Measurements from ENCODE around the gene HELLS.
"Not testable (repeated sequence)": the region's sequence is repeated elsewhere in the genome, so short reads cannot be mapped to it uniquely, and the experiment has no call there.

Gene HELLS

DNA sequence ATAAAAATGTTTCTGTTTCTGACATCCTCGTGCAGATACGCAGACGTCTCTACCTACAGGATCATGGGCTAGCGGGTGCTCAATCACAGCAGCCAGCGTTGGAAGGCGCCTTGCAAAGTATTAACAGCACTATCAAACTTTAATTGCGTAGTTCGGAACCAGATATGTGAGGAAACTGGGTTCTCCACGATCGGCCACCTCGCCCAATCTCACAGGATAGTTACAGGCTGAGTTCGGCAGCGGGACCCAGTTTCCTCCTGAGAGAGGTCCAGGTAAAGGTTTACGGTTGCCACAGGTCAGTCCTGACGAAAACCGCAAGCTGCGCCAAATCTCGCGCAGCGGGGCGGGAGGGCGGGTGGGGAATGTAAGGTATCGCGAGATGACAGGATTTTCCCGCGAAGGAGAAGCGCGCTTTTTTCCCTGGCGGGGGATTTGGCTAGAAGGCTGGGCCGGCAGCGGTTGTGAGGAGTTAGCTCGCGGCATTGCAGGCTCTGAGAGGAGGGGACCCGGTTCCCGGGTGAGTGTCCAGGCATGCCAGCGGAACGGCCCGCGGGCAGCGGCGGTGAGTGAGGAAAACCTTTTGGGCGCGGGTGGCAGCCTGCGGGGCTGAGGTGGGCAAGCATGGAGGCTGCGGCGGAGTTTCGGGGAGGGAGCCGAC, at the start of gene HELLS:
TSS of gene HELLS (plus strand) at position 398 of the 658 bp plus-strand sequence. CDS start at position 532, 134 bp downstream.
- peak; percentile 92 for DNase-seq (ENCODE audit: low read depth, low spot score)

DNA sequence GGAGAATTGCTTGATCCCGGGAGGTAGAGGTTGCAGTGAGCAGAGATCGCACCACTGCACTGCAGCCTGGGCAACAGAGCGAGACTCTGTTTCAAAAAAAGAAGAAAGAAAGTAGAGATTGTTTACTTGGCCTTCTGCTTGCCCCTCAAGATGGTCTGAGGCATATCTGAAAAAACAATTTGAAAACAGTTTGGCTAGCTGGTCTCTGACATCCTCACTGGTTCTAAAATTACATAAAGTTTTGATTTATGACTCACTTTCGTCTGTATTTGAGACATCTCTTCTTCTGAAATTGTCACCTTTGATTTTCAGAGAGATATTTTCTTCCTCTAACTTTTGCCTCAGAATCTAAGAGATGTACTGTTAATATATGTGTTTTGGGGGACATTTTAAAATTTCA, 49.6 kb upstream of the HELLS start:
- DNase-seq (ENCODE audit: low read depth, low spot score), result no peak

DNA sequence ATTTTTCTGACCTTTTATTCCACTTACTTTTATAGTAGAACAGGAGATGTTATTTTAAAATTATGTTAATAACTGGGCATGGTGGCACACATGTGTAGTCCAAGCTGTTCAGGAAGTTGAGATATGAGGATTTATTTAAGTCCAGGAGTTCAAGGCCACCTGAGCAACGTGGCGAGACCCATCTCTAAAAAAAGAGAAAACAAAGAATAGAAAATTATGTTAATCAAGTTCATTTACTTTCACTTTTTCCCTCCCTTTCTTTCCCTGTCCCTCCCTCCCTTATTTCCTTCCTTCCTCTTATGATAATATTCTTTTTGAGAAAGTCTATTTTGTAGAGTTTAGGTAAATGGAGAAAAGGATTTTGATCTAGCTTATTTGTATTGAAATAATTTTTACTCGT, 48.9 kb upstream of the HELLS start:
- DNase-seq (ENCODE audit: low read depth, low spot score), result no peak

GRCh38 chr10:94500063-94500462, 45.5 kb upstream of the HELLS start:
- DNase-seq (ENCODE audit: low read depth, low spot score), result no peak

GRCh38 chr10:94521276-94522250, 24.0 kb upstream of the HELLS start:
- DNase-seq (ENCODE audit: low read depth, low spot score), result no peak

GRCh38 chr10:94524146-94524545, 21.4 kb upstream of the HELLS start:
- no peak for DNase-seq (ENCODE audit: low read depth, low spot score)

GRCh38 chr10:94524711-94525110, 20.9 kb upstream of the HELLS start:
- no peak for DNase-seq (ENCODE audit: low read depth, low spot score)

GRCh38 chr10:94531550-94531949, 14.0 kb upstream of the HELLS start:
- DNase-seq (ENCODE audit: low read depth, low spot score), result not testable (repeated sequence)

- DNase-seq (ENCODE audit: low read depth, low spot score), result no peak
Measured at GRCh38 chr10:94533027-94533426, 12.6 kb upstream of the HELLS start.

DNA sequence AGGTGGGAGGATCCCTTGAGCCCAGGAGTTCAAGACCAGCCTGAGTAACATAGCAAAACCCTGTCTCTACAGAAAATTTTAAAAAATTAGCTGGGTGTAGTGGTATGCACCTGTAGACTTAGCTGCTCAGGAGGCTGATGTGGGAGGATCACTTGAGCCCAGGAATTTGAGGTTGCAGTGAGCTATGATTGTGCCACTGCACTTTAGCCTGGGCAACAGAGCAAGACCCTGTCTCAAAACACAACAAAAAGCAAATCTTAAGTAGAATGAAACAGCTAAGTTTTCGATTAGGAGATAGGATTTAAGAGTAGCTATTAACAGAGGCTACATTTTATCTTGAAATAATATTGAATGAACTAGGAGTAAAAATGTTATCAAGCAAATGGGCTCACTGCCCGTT, 3.3 kb upstream of the HELLS start:
- DNase-seq (ENCODE audit: low read depth, low spot score), result not testable (repeated sequence)

GRCh38 chr10:94546049-94546900, 687 bp downstream of the HELLS start:
- no peak for DNase-seq (ENCODE audit: low read depth, low spot score)

DNA sequence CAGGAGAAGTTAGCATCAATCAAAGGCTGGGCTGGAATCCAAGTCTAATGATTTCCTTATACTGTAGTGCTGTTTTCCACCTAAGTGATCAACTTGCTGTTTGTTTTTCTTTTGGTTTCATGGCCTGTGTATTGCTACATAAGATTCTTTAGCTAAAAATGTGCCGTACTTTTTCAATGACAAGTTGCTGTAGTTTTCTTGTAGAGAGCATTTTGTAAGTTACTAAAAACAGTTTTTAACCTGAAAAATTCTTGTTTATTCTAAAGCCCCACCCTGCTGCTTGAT, 1.3 kb downstream of the HELLS start:
- DNase-seq (ENCODE audit: low read depth, low spot score), result no peak

GRCh38 chr10:94549221-94549620, 3.6 kb downstream of the HELLS start:
- no peak for DNase-seq (ENCODE audit: low read depth, low spot score)

GRCh38 chr10:94567714-94568307, 22.2 kb downstream of the HELLS start:
- DNase-seq (ENCODE audit: low read depth, low spot score), result not testable (repeated sequence)

GRCh38 chr10:94571081-94571480, 25.5 kb downstream of the HELLS start:
- no peak for DNase-seq (ENCODE audit: low read depth, low spot score)

DNA sequence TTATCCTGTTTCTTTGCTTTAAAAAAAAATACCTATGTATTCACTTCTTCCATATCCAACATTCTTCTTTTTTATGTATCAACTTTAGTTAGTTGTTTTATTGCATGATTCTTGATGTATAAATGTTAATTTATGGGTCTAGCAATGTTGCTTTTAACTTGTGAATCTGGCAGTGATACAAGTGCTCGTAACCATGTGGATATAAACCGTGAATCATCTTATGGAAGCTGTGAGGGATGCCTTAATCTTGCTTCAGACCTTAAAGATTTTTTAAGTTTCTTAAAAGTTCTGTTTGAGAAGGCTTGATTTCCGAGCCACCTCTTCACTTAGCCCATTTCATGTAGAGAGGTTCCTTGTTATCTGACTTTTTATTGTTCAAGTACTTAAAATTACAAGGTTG, 25.9 kb downstream of the HELLS start:
- no peak for DNase-seq (ENCODE audit: low read depth, low spot score)

GRCh38 chr10:94578790-94579189, 33.2 kb downstream of the HELLS start:
- no peak for DNase-seq (ENCODE audit: low read depth, low spot score)

GRCh38 chr10:94583124-94583523, 37.5 kb downstream of the HELLS start:
- no peak for DNase-seq (ENCODE audit: low read depth, low spot score)

GRCh38 chr10:94591461-94592205, 46.0 kb downstream of the HELLS start:
- DNase-seq (ENCODE audit: low read depth, low spot score), result no peak

- DNase-seq (ENCODE audit: low read depth, low spot score), result no peak
Measured at GRCh38 chr10:94602729-94603515, 57.3 kb downstream of the HELLS start.

Measured in ELF-1 (cell line).